K562 (cell line): ENCODE measurements around the gene UBR3. TPM values are rescaled to one million over a fixed set of nuclear protein-coding genes. Genes with fewer than 3 reads are reported as not detected.

Experiments
- E2F6 ChIP-seq, 2 experiments: IDR thresholded peaks; 2 replicates each; pipeline ENCODE4 v1.6.1; 2011; ENCODE audit warnings: borderline replicate concordance in 1 of 2, control low read depth in 1 of 2, low read depth in 1 of 2, low read length in 1 of 2, mild to moderate bottlenecking in 1 of 2, mixed read lengths in 1 of 2, moderate library complexity in 1 of 2; ENCODE audit not compliant: insufficient read depth in 1 of 2, insufficient read length in 1 of 2, poor library complexity in 1 of 2, severe bottlenecking in 1 of 2; ENCODE audit errors: extremely low read depth in 1 of 2
- E4F1 ChIP-seq: fragments of 250-450 bp; sonication (Bioruptor Pico); IDR thresholded peaks from 2 replicates; pipeline ENCODE4 v1.5.0; 2021; ENCODE audit warnings: mild to moderate bottlenecking, borderline replicate concordance
- ELF4 ChIP-seq: fragments of 450-650 bp; formaldehyde crosslinking; IDR thresholded peaks from 2 replicates; pipeline ENCODE4 v1.4.0; 2022; ENCODE audit warnings: missing genetic modification characterization
- ELK3 ChIP-seq: fragments of 450-650 bp; formaldehyde crosslinking; IDR thresholded peaks from 2 replicates; pipeline ENCODE4 v1.4.0; 2020; ENCODE audit warnings: mild to moderate bottlenecking
- NBN ChIP-seq: fragments of 450-650 bp; IDR thresholded peaks from 2 replicates; pipeline ENCODE4 v1.6.1; 2016; ENCODE audit warnings: low read depth, mild to moderate bottlenecking
- NFXL1 ChIP-seq: fragments of 450-650 bp; formaldehyde crosslinking; IDR thresholded peaks from 2 replicates; pipeline ENCODE4 v1.4.0; 2021; ENCODE audit warnings: mild to moderate bottlenecking
- RNF2 ChIP-seq: sonication (generic); IDR thresholded peaks from 2 replicates; pipeline ENCODE4 v1.6.1; 2016
- SIX5 ChIP-seq, 2 experiments: IDR thresholded peaks; 2 replicates each; pipeline ENCODE4 v1.6.1; 2011; ENCODE audit warnings: low read length in 2 of 2, borderline replicate concordance in 1 of 2, low read depth in 1 of 2, mild to moderate bottlenecking in 1 of 2, moderate library complexity in 1 of 2; ENCODE audit not compliant: insufficient read depth in 1 of 2
- SMARCE1 ChIP-seq: fragments of 450-650 bp; IDR thresholded peaks from 2 replicates; pipeline ENCODE4 v1.7.1; 2016; ENCODE audit warnings: mild to moderate bottlenecking
- STAT5A ChIP-seq: IDR thresholded peaks from 2 replicates; pipeline ENCODE4 v1.6.1; 2012; ENCODE audit warnings: low read length, inconsistent platforms, borderline replicate concordance
- TAL1 ChIP-seq: fragments of 450-650 bp; IDR thresholded peaks from 2 replicates; pipeline ENCODE4 v1.6.1; 2016; ENCODE audit warnings: mild to moderate bottlenecking
- TRIM24 ChIP-seq, 2 experiments: fragments of 450-650 bp; IDR thresholded peaks; 2 replicates each; pipeline ENCODE4 v1.6.1; 2016
- XRCC4 ChIP-seq: IDR thresholded peaks from one replicate; pipeline ENCODE4 v1.6.1; 2011; ENCODE audit not compliant: insufficient read depth, insufficient read length; ENCODE audit errors: extremely low read depth
- ZHX1 ChIP-seq: fragments of 150-350 bp; conservative IDR thresholded peaks from 2 replicates; pipeline ENCODE4 v1.6.1; 2014; ENCODE audit warnings: low read length
- ZNF609 ChIP-seq: sonication (generic); formaldehyde crosslinking; IDR thresholded peaks from 2 replicates; pipeline ENCODE4 v1.8.1; 2023; ENCODE audit warnings: missing genetic modification reagents, mild to moderate bottlenecking, borderline replicate concordance
- polyA plus RNA-seq, 8 experiments: library from polyadenylated mRNA; depleted of rRNA in 4 of 8; stranded (reverse) in 5 of 8; unstranded in 3 of 8; fragments of >200 nt; fragmentation: Nextera tagmentation in 2 of 8; fragmentation: Illumina TruSeq in 1 of 8; extraction: Ambion mirVana in 2 of 8; extraction: Trizol in 1 of 8; gene quantifications; 2 replicates each; pipeline versions ENCODE4 v1.2.1 to v1.2.3, GENCODE V29; 2011 to 2014; ENCODE audit warnings: inconsistent platforms in 1 of 8, missing spikeins in 1 of 8
- total RNA-seq, 7 experiments: library from RNA; depleted of rRNA in 6 of 7; stranded (reverse); fragments of >200 nt in 6 of 7; fragmentation: Illumina TruSeq in 2 of 7; extraction: Trizol in 2 of 7; gene quantifications; 2 replicates each; pipeline versions ENCODE4 v1.2.1 to v1.2.3, GENCODE V29; 2011 to 2021; ENCODE audit warnings: low replicate concordance in 1 of 7

Gene UBR3
- total and polyA plus RNA-seq, 9 of the 15 experiments (the other 6 are each of a cell fraction or from before 2014, with no cell fraction given), result 14.4 to 63.5 (median 40.4) TPM

GRCh38 chr2:170013802-170014551 lies 186.7 kb downstream of the UBR3 start (continued):
- no peak for TF ChIP-seq ZNF609
- TF ChIP-seq TRIM24 (IDR thresholded peaks at IDR 0.05), result peak; percentile 86 to 91
- no peak for TF ChIP-seq E4F1
- no peak for TF ChIP-seq ELK3
- TF ChIP-seq SIX5 (IDR thresholded peaks at IDR 0.05; ENCODE audit: borderline replicate concordance in 1 of 2, insufficient read depth in 1 of 2, low read depth in 1 of 2, low read length in 2 of 2), result no peak
- TF ChIP-seq RNF2, result peak; percentile 91
- no peak for TF ChIP-seq ZHX1
- peak; percentile 75 for TF ChIP-seq NBN
- TF ChIP-seq ELF4 (CRISPR knock-in tag), result peak; percentile 85
- TF ChIP-seq XRCC4, result no peak
- TF ChIP-seq STAT5A, result peak; percentile 95
- TF ChIP-seq E2F6 (IDR thresholded peaks at IDR 0.05; ENCODE audit: borderline replicate concordance in 1 of 2, extremely low read depth in 1 of 2, insufficient read depth in 1 of 2, insufficient read length in 1 of 2, low read depth in 1 of 2, low read length in 1 of 2, poor library complexity in 1 of 2, severe bottlenecking in 1 of 2), result no peak
- TF ChIP-seq NFXL1, result no peak
- TF ChIP-seq TAL1, result peak; percentile 98
- TF ChIP-seq SMARCE1, result peak; percentile 100
